PC-9 (cell line): ENCODE measurements around the gene CDHR5. TPM values are rescaled to one million over a fixed set of nuclear protein-coding genes. Genes with fewer than 3 reads are reported as not detected.

Source experiments
- BruUV-seq: library from RNA; stranded (reverse); fragments of 400-500 nt; replicated peaks from 2 replicates; lab custom pipeline; 2021; lab: Mats Ljungman, UMichigan
- CTCF ChIA-PET: fragments of 300-600 bp; sonication (Branson Sonifier 250); formaldehyde crosslinking; loops from one replicate; lab custom pipeline; 2022; ENCODE audit warnings: antibody characterized with exemption; lab: Charles Lee
- POLR2A ChIA-PET: fragments of 300-600 bp; sonication (Branson Sonifier 250); formaldehyde crosslinking; loops from one replicate; lab custom pipeline; 2022; ENCODE audit warnings: antibody characterized with exemption; ENCODE audit not compliant: unreplicated experiment; lab: Charles Lee
- DNase-seq, 2 experiments: peaks; one replicate each; pipeline versions ENCODE4 v3.0.0 to v3.0.0-alpha.2; 2015 to 2022; ENCODE audit warnings: mixed read lengths in 1 of 2
- H2AFZ ChIP-seq: fragments of 200-600 bp; sonication (generic); 2 replicates; pipeline ENCODE4 v1.8.1; 2017; ENCODE audit warnings: antibody characterized with exemption
- H3F3A ChIP-seq: fragments of 200-600 bp; sonication (generic); 2 replicates; pipeline ENCODE4 v1.8.1; 2017; ENCODE audit warnings: antibody characterized with exemption, mild to moderate bottlenecking, low read depth; ENCODE audit not compliant: insufficient read depth
- H3K27ac ChIP-seq: fragments of 200-600 bp; sonication (generic); 2 replicates; pipeline ENCODE4 v1.6.1; 2016; ENCODE audit warnings: mixed run types
- H3K27me3 ChIP-seq: fragments of 200-600 bp; sonication (generic); 2 replicates; pipeline ENCODE4 v1.6.1; 2016; ENCODE audit warnings: low read depth, mixed run types; ENCODE audit not compliant: insufficient read depth
- H3K36me3 ChIP-seq: fragments of 200-600 bp; sonication (generic); 2 replicates; pipeline ENCODE4 v1.6.1; 2016; ENCODE audit warnings: low read depth, mixed run types
- H3K4me1 ChIP-seq: fragments of 200-600 bp; sonication (generic); replicated peaks from 2 replicates; pipeline ENCODE4 v1.6.1; 2016; ENCODE audit warnings: mixed run types; ENCODE audit not compliant: insufficient read depth
- H3K4me2 ChIP-seq: fragments of 200-600 bp; sonication (generic); 2 replicates; pipeline ENCODE4 v1.6.1; 2017; ENCODE audit warnings: mixed run types
- H3K4me3 ChIP-seq: fragments of 200-600 bp; sonication (generic); 2 replicates; pipeline ENCODE4 v1.6.1; 2016; ENCODE audit warnings: mixed run types
- H3K79me2 ChIP-seq: fragments of 200-600 bp; sonication (generic); 2 replicates; pipeline ENCODE4 v1.6.1; 2017; ENCODE audit warnings: low read depth, mixed run types
- H3K9me2 ChIP-seq: fragments of 200-600 bp; sonication (generic); 2 replicates; pipeline ENCODE4 v1.8.1; 2017; ENCODE audit warnings: mild to moderate bottlenecking; ENCODE audit not compliant: insufficient read depth
- H3K9me3 ChIP-seq: fragments of 200-600 bp; sonication (generic); 2 replicates; pipeline ENCODE4 v1.8.1; 2016; ENCODE audit warnings: low read depth; ENCODE audit not compliant: insufficient read depth
- H4K20me1 ChIP-seq: fragments of 200-600 bp; sonication (generic); 2 replicates; pipeline ENCODE4 v1.8.1; 2017; ENCODE audit not compliant: insufficient read depth
- CTCF ChIP-seq: fragments of 200-600 bp; sonication (generic); conservative IDR thresholded peaks from 2 replicates; pipeline ENCODE4 v1.6.1; 2017; ENCODE audit warnings: mixed run types, antibody characterized with exemption, mild to moderate bottlenecking, moderate library complexity
- EZH2 ChIP-seq: fragments of 200-600 bp; sonication (generic); IDR thresholded peaks from 2 replicates; pipeline ENCODE4 v1.8.0; 2017; ENCODE audit warnings: antibody characterized with exemption, low read depth
- intact Hi-C: fragments of 100-400 bp; cut with micrococcal nuclease; formaldehyde crosslinking; loops from one replicate; pipeline ENCODE4 v1.10.0; 2022; ENCODE audit not compliant: unreplicated experiment
- total RNA-seq: library from RNA; stranded (reverse); gene quantifications from 2 replicates; pipeline ENCODE4 v1.2.3, GENCODE V29; 2021

The CDHR5 gene
- total RNA-seq, 1 experiment from 2014 or later = not detected

- H3K27me3 ChIP-seq = no peaks in the 10 kb centered on the region
- H3K9me2 ChIP-seq = no peaks in the 10 kb centered on the region
- no peaks in the 10 kb centered on the region for H3K36me3 ChIP-seq
- H3K4me1 ChIP-seq = no peaks in the 10 kb centered on the region
- H3K79me2 ChIP-seq = no peaks in the 10 kb centered on the region
- H4K20me1 ChIP-seq = peaks cover 8% of the 10 kb centered on the region; the same call in 1 of the 2 replicates
- H3K4me2 ChIP-seq = no peak overlapping the region
- CTCF ChIA-PET = no interaction called here
- TF ChIP-seq CTCF = no peak
- DNase-seq = no peak
- no peak overlapping the region for H3K4me3 ChIP-seq
- no TSS peak for BruUV-seq
- no peaks in the 10 kb centered on the region for H3K9me3 ChIP-seq
- POLR2A ChIA-PET = no interaction called here
- H3F3A ChIP-seq = 0 out of 2 replicates have a peak, but pooled peaks cover 6% of the 10 kb centered on the region
- intact Hi-C loops = loop anchor here (5.0 kb wide), 1 partner anchor 103 kb away; no protein-coding TSS in a partner anchor
- H2AFZ ChIP-seq = no peak overlapping the region
- no peak overlapping the region for H3K27ac ChIP-seq
Measured at GRCh38 chr11:659532-660085, 34.9 kb upstream of the CDHR5 start.

GRCh38 chr11:657691-658126 is 33.0 kb upstream of the CDHR5 start:
- Histone ChIP-seq H3K79me2 (no peaks in the 10 kb centered on the region), H3K4me2 (no peak overlapping the region), H3F3A (no peaks in the 10 kb centered on the region), H3K9me2 (no peaks in the 10 kb centered on the region), H3K4me3 (no peak overlapping the region), H2AFZ (no peak overlapping the region), H3K27ac (no peak overlapping the region), H3K27me3 (no peaks in the 10 kb centered on the region), H4K20me1 (peaks cover 8% of the 10 kb centered on the region; the same call in 1 of the 2 replicates), H3K9me3 (no peaks in the 10 kb centered on the region), H3K36me3 (no peaks in the 10 kb centered on the region), H3K4me1 (no peaks in the 10 kb centered on the region)
- no peak for DNase-seq
- no TSS peak for BruUV-seq
- POLR2A ChIA-PET = no interaction called here
- intact Hi-C loops = no loop called here
- CTCF ChIA-PET = no interaction called here
- TF ChIP-seq CTCF (no peak), EZH2 (no peak)

- BruUV-seq = no TSS peak
- no peak overlapping the region for H3K4me3 ChIP-seq
Measured at GRCh38 chr11:656866-657265, 32.1 kb upstream of the CDHR5 start.

More at GRCh38 chr11:656866-657265, 32.1 kb upstream of the CDHR5 start:
- H3K79me2 ChIP-seq = no peaks in the 10 kb centered on the region
- H3F3A ChIP-seq = no peaks in the 10 kb centered on the region
- ChIA-PET POLR2A (no interaction called here), CTCF (no interaction called here)
- 0 out of 2 replicates have a peak, but pooled peaks cover under 1% of the 10 kb centered on the region for H4K20me1 ChIP-seq
- no peaks in the 10 kb centered on the region for H3K9me2 ChIP-seq
- intact Hi-C loops = no loop called here
- no peaks in the 10 kb centered on the region for H3K27me3 ChIP-seq
- TF ChIP-seq EZH2 (no peak), CTCF (no peak)
- H3K9me3 ChIP-seq = no peaks in the 10 kb centered on the region
- DNase-seq = no peak
- H3K27ac ChIP-seq = no peak overlapping the region
- H3K4me1 ChIP-seq = no peaks in the 10 kb centered on the region
- H3K4me2 ChIP-seq = no peak overlapping the region
- no peak overlapping the region for H2AFZ ChIP-seq
- H3K36me3 ChIP-seq = no peaks in the 10 kb centered on the region
